ENCODE measurements around the gene SYF2.

The SYF2 gene

DNA sequence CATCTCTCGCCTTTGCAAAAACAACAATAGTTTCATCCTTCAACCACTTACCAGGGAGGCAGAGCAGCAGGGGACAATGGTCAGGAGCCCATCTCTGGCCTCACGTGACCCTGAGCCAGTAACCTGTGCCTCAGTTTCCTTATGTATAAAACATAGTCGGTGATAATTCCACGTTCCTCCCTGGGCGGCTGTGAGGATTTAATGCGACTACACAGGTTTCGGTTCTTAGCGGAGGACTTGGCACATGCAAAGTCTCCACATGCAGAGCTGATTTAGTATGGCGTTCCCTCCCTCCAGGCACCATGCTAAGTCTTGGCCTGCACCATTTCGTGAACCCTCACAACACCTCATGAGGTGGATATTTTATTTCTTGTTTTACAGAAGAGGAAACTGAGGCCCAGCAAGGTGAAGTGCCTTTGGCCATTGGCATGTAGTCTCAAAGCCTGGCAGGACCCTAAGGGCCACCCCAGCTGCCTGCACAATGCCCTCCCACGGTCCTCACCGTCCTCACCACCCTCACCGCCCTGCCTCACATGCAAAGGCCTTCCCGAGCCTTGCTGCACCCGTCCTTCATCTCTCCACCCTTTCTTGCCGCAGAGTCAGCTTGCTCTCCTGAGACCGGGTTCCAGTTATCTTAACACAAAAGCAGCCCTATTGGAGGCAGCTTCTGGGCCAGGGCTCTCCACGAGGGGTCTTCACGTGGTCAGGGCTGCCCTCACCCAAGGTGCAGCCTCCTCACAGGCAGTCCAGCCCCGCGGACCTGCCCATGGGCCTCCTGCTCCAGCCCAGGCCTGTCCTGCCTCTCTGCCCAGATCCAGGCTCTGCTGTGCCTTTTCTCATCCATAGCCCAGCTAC lies 48.9 kb downstream of the SYF2 start:
- DNase-seq = no peak

DNA sequence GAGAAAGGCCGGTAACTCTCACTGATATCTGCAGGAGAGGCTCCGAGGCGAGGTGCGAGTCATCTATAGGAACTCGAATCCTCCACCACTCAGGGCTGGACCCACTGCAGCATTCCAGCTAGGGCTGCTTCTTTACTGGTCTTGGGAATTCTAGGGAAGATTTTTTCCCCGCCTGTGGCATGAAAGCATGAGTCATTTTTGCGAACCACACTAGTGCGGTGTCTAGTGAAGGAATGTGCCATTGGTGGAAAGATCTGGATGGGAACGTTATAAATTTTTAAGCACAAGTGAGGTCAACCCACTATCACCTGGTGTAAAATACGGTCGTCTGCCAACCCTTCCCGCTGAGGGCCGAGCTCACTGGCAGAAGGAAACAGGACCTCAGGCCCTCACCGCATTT lies 49.7 kb downstream of the SYF2 start:
- DNase-seq = peak; percentile 92

DNA sequence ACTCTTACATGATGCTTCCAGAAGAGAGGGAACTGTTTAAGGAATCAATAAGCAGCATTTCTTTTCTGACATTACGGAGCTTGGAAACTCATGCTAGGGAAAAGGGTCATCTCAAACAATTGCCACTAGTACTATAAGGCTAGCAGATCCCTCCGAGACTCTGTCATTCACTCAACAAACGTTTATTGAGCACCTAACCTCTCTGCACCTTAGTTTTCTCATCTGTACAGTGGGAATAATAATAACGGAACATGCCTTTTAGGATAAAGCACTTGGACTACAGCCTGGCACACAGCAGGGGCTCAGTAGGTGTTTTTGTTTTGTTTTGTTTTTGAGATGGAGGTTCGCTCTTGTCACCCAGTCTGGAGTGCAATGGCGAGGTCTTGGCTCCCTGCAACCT lies 51.3 kb downstream of the SYF2 start:
- no peak for DNase-seq

DNA sequence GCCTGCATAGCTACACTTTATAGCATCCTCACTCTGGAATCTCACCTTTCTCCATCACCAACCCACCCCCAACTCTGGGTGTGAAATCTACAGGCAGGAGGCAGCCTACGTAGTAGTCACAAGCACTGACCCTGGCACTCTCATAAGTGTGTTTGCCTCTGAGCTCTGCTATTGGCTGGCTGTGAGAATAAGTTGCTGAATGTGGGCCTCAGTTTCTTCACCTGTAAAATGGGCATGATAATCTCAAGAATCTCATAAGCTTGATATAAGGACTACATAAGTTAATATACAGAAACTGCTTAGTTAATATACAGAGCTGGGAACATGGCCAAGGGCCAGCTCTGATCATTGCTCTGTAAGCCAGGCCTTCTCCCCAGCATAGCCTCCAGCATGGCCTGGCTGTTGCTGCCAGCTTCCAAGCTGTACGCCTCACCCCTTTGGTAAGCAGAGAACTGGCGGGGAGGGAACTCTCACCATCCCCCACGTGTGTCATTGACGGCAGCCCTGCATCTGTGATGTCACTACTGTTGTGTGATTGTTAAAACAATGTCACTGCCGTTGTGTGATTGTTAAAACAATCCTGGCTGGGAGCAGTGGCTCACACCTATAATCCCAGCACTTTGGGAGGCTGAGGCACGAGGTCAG lies 53.3 kb downstream of the SYF2 start:
- no peak for DNase-seq

DNA sequence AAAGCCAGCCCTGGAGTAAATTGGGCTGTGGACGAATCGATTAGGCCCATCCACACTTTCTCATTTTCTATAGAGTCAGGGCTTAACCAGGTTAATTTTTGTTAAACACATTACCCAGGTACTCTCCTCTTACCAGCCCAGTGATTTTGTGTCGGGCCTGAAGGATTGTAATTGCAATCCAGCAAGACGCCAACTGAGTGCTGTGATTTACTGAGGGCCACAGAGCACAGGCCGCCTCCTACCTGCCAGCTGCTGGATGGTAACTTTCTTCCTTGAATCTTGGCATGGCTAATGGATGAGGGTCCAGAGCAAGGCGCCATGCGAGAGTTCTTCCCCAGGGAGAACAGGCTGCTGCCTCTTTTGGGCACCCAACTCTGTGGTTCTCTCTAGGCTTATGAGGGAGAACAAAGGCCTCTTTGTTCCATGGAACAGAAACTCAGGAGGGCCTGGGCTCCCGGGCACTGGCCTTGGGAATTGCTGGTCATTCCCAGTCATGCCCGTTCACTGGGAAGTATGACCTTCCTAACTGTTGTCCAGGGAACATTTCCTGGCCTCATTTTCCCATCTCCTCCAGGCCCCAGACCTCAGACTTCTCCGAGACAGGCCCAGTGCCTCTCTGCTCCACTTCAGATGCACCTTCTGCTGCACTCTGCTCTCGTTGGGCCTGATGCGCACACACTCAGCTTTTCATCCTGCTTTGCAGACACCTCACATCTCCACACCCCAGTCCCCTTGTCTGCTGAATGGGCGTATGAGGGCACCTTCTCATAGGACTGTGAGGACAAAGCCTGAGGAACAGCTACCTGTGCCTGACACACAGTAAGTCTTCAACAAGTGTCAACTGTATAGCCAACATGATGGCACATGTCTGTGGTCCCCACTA lies 57.3 kb downstream of the SYF2 start:
- no peak for DNase-seq

DNA sequence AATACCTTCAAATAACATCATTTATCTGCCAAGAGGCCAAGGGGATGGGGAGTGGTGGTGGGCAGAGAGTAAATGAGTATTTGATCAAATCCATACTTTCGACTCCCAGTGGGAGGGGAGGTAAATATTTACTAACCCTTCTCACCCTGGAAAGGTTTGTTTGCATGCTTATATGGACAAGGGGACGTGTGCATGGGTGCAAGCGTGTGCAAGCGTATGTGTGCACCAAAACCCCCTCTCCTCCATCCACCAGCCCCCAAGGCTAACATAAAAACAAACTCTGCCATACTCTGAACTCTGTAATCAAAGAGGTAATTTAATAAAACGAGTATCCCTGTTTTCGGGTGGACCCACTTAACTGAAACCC lies 58.0 kb downstream of the SYF2 start:
- no peak for DNase-seq

DNA sequence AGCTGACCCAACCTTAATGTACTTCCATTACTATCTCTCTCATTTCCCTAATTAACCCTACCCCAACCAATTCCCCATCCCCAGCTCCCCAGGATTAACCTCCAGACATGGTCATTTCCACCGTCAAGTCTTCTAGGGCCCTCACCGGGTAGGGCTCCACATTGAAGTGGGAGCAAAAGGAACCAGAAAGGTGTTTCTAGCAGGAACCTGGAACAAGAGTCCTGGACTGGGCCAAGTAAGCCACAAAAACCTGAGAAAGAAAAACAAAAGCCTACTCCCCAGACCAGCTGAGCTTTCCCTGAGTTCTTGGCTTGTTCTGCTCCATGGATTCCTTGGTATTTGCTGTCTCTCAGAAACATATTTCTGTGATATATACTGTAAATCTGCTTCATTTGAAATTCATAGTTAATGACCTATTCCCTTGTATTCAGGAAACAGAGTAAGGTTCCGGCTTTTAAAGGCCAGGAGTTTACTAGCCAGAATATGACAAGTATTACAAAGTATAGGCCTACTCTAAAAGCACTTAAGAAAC lies 58.4 kb downstream of the SYF2 start:
- DNase-seq = no peak
